Activated CD4-positive, alpha-beta memory T cell treated with anti-CD3 and anti-CD28 coated beads for 36 hours (primary cell): ENCODE results near the gene PRORP. TPM values are rescaled to one million over a fixed set of nuclear protein-coding genes. Genes with fewer than 3 reads are reported as not detected.

Source experiments
- CTCF ChIA-PET: fragments of 350-600 bp; sonication (Branson Sonifier 250); formaldehyde crosslinking; loops from one replicate; lab custom pipeline; 2021; ENCODE audit warnings: antibody characterized with exemption, inconsistent platforms; lab: Charles Lee
- POLR2A ChIA-PET: fragments of 350-600 bp; sonication (Branson Sonifier 250); formaldehyde crosslinking; loops from one replicate; lab custom pipeline; 2021; ENCODE audit warnings: antibody characterized with exemption; lab: Charles Lee
- DNase-seq: peaks from one replicate; pipeline ENCODE4 v3.0.0-alpha.2; 2020
- H3K27ac Mint-ChIP-seq: one replicate; pipeline ENCODE4 v1.8.0; 2021; ENCODE audit warnings: mixed read lengths
- H3K27me3 Mint-ChIP-seq: one replicate; pipeline ENCODE4 v1.8.0; 2021; ENCODE audit warnings: mixed read lengths
- H3K36me3 Mint-ChIP-seq: one replicate; pipeline ENCODE4 v1.8.0; 2021; ENCODE audit warnings: mixed read lengths
- H3K4me1 Mint-ChIP-seq: one replicate; pipeline ENCODE4 v1.8.0; 2021; ENCODE audit warnings: low read depth, mixed read lengths
- H3K4me3 Mint-ChIP-seq: one replicate; pipeline ENCODE4 v1.8.0; 2021; ENCODE audit warnings: mild to moderate bottlenecking, mixed read lengths
- H3K9me3 Mint-ChIP-seq: one replicate; pipeline ENCODE4 v1.8.0; 2021; ENCODE audit warnings: mixed read lengths
- intact Hi-C: fragments of 100-400 bp; cut with micrococcal nuclease; formaldehyde crosslinking; loops from one replicate; pipeline ENCODE4 v1.15.1; 2023
- total RNA-seq, 2 experiments: library from RNA; stranded (reverse); gene quantifications; one replicate each; pipeline ENCODE4 v1.2.3, GENCODE V29; 2021

PRORP gene
- total RNA-seq, 2 experiments from 2014 or later = 43.4 to 44.6 TPM

GRCh38 chr14:35159742-35160409 is 37.5 kb downstream of the PRORP start:
- POLR2A ChIA-PET = interaction anchor here (3.2 kb wide), 1 partner anchor 244 kb away, joined by 11 read pairs; the partner anchor contains the start of gene NFKBIA
- intact Hi-C loops = loop anchor here (1.0 to 2.0 kb wide), 2 partner anchors 38 to 41 kb away; partner anchors contain the start of gene PRORP
- CTCF ChIA-PET = interaction anchor here (0.7 to 1.1 kb wide), 2 partner anchors 55 to 71 kb away, joined by 3 read pairs; no protein-coding TSS in a partner anchor
- DNase-seq = no peak
- peaks cover 57% of the 10 kb centered on the region for H3K4me1 Mint-ChIP-seq
- peaks cover 16% of the 10 kb centered on the region for H3K36me3 Mint-ChIP-seq
- H3K4me3 Mint-ChIP-seq = peak overlapping the region; percentile 16
- no peaks in the 10 kb centered on the region for H3K9me3 Mint-ChIP-seq
- no peaks in the 10 kb centered on the region for H3K27me3 Mint-ChIP-seq
- H3K27ac Mint-ChIP-seq = peak overlapping the region; percentile 79

GRCh38 chr14:35161231-35161630 is 38.9 kb downstream of the PRORP start:
- ChIA-PET CTCF (interaction anchor here (0.8 kb wide), 1 partner anchor 262 kb away, joined by 3 read pairs; no protein-coding TSS in a partner anchor), POLR2A (interaction anchor here (3.2 kb wide), 1 partner anchor 243 kb away, joined by 11 read pairs; the partner anchor contains the start of gene NFKBIA)
- H3K4me3 Mint-ChIP-seq = no peak overlapping the region
- H3K9me3 Mint-ChIP-seq = no peaks in the 10 kb centered on the region
- peaks cover 48% of the 10 kb centered on the region for H3K4me1 Mint-ChIP-seq
- no peaks in the 10 kb centered on the region for H3K27me3 Mint-ChIP-seq
- intact Hi-C loops = loop anchor here (2.0 kb wide), 1 partner anchor 40 kb away; no protein-coding TSS in a partner anchor
- peaks cover 23% of the 10 kb centered on the region for H3K36me3 Mint-ChIP-seq
- DNase-seq = peak; percentile 38
- H3K27ac Mint-ChIP-seq = peak overlapping the region; percentile 15

- ChIA-PET POLR2A (interaction anchor here (0.9 kb wide), 1 partner anchor 236 kb away, joined by 3 read pairs; no protein-coding TSS in a partner anchor), CTCF (no interaction called here)
- no peak overlapping the region for H3K4me3 Mint-ChIP-seq
- no peak for DNase-seq
- no peaks in the 10 kb centered on the region for H3K9me3 Mint-ChIP-seq
- H3K27ac Mint-ChIP-seq = no peak overlapping the region
- H3K36me3 Mint-ChIP-seq = peaks cover 26% of the 10 kb centered on the region
- peaks cover 39% of the 10 kb centered on the region for H3K4me1 Mint-ChIP-seq
- intact Hi-C loops = no loop called here
- no peaks in the 10 kb centered on the region for H3K27me3 Mint-ChIP-seq
These were observed 41.0 kb downstream of the PRORP start for GRCh38 chr14:35163384-35163783.

DNA sequence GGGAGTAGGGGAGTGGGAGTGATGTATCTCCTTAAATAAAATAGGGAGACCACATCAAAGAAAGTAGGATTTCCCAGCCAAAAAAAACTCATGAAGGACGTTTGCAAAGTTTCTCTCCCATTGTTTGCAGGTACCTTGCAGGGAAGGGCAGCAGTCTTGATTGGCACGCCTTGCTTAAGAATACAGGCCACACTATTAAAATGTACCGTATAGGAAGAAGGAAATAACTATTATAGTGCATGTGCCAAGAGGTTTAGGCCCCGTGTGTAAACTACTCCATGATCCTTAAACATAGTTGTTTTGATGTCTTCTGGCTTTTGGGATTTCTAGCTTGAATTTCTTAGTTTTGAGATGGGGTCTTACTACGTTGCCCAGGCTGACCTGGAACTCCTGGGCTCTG is 42.5 kb downstream of the PRORP start:
- no peak overlapping the region for H3K27ac Mint-ChIP-seq
- intact Hi-C loops = no loop called here
- no peaks in the 10 kb centered on the region for H3K27me3 Mint-ChIP-seq
- ChIA-PET CTCF (no interaction called here), POLR2A (no interaction called here)
- peaks cover 28% of the 10 kb centered on the region for H3K4me1 Mint-ChIP-seq
- peaks cover 2% of the 10 kb centered on the region for H3K9me3 Mint-ChIP-seq
- H3K36me3 Mint-ChIP-seq = peaks cover 26% of the 10 kb centered on the region
- H3K4me3 Mint-ChIP-seq = no peak overlapping the region
- DNase-seq = no peak

DNA sequence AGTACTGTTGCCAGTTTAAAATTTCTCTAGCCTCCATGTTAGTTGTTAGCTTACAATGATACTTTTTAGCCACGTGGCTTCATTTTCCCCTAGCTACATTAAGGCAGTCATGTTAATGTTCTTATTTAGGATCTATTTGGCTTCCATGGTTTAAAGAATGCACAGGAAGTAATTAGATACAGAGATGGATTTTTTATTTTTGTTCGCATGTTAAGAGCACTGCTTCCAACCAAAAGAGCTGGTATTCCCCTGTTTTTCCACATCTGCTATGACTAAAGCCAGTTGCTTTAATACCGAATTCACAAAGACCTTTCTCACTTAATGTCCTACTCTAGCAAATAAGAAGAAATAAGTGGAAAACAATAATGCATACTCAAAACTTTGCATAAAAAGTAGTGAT is 45.1 kb downstream of the PRORP start:
- no peak overlapping the region for H3K27ac Mint-ChIP-seq
- peaks cover 10% of the 10 kb centered on the region for H3K4me1 Mint-ChIP-seq
- H3K27me3 Mint-ChIP-seq = no peaks in the 10 kb centered on the region
- no peak for DNase-seq
- POLR2A ChIA-PET = no interaction called here
- no peak overlapping the region for H3K4me3 Mint-ChIP-seq
- CTCF ChIA-PET = no interaction called here
- intact Hi-C loops = no loop called here
- peaks cover 31% of the 10 kb centered on the region for H3K36me3 Mint-ChIP-seq
- peaks cover 3% of the 10 kb centered on the region for H3K9me3 Mint-ChIP-seq

Other genes with a start within 250 kb of the PRORP start
- gene BAZ1A, start 247.2 kb upstream of the PRORP start, total RNA-seq = 10 to 100 TPM; 67.8 to 68.0 TPM
- gene SRP54, start 139.6 kb upstream of the PRORP start, total RNA-seq = 10 to 100 TPM; 82.6 to 87.7 TPM
- 10 to 100 TPM; 48.8 to 56.8 TPM for gene FAM177A1, start 76.3 kb upstream of the PRORP start, total RNA-seq
- gene PPP2R3C, start 562 bp upstream of the PRORP start, total RNA-seq = 10 to 100 TPM; 48.9 to 51.8 TPM
- 100 to 1,000 TPM; 407 to 425 TPM for gene PSMA6, start 169.8 kb downstream of the PRORP start, total RNA-seq